CD14-positive monocyte (primary cell): Measurements from ENCODE around the gene SELENOM. TPM values are rescaled to one million over a fixed set of nuclear protein-coding genes. Genes with fewer than 3 reads are reported as not detected.

Experiments
- DNase-seq, 3 donors: peaks; one replicate each; pipeline ENCODE4 v3.0.0-alpha.2; 2011 to 2022
- H2AFZ ChIP-seq: 2 replicates; pipeline ENCODE4 v1.6.0; 2012; ENCODE audit warnings: mild to moderate bottlenecking, low read depth, low read length, inconsistent platforms; ENCODE audit not compliant: insufficient read depth, poor library complexity, severe bottlenecking
- H3K27ac ChIP-seq, 2 donors: 1 replicate in 1 of 2; 2 replicates in 1 of 2; pipeline ENCODE4 v1.5.1; 2012 to 2013; ENCODE audit warnings: low read length in 2 of 2, control low read depth in 1 of 2, inconsistent platforms in 1 of 2, low read depth in 1 of 2, mild to moderate bottlenecking in 1 of 2
- H3K27me3 ChIP-seq, 2 donors: one replicate each; pipeline versions ENCODE4 v1.6.0 to v1.6.1; 2011 to 2013; ENCODE audit warnings: low read length in 2 of 2; ENCODE audit not compliant: control insufficient read depth in 2 of 2, insufficient read depth in 2 of 2
- H3K36me3 ChIP-seq, 2 donors: replicated peaks in 1 of 2; 1 replicate in 1 of 2; 2 replicates in 1 of 2; pipeline versions ENCODE4 v1.5.1 to v1.6.1; 2012 to 2013; ENCODE audit warnings: low read length in 2 of 2, control low read depth in 1 of 2, inconsistent platforms in 1 of 2, mild to moderate bottlenecking in 1 of 2; ENCODE audit not compliant: insufficient read depth in 2 of 2, control insufficient read depth in 1 of 2
- H3K4me1 ChIP-seq, 2 donors: 1 replicate in 1 of 2; 2 replicates in 1 of 2; pipeline versions ENCODE4 v1.5.1 to v1.6.1; 2012 to 2013; ENCODE audit warnings: low read length in 2 of 2, control low read depth in 1 of 2, inconsistent platforms in 1 of 2, mild to moderate bottlenecking in 1 of 2, moderate library complexity in 1 of 2; ENCODE audit not compliant: insufficient read depth in 2 of 2, control insufficient read depth in 1 of 2
- H3K4me2 ChIP-seq: replicated peaks from 2 replicates; pipeline ENCODE3; 2012; ENCODE audit warnings: low read length, moderate library complexity, mild to moderate bottlenecking; ENCODE audit not compliant: poor library complexity, severe bottlenecking; ENCODE audit errors: extremely low read depth
- H3K4me3 ChIP-seq, 3 experiments: fragments of 200-600 bp in 1 of 3; sonication (generic) in 1 of 3; replicated peaks in 1 of 3; 1 replicate in 2 of 3; 2 replicates in 1 of 3; pipeline ENCODE4 v1.5.1; 2011 to 2013; ENCODE audit warnings: low read length in 3 of 3, mild to moderate bottlenecking in 3 of 3, control low read depth in 2 of 3, low read depth in 2 of 3, inconsistent platforms in 1 of 3, moderate library complexity in 1 of 3
- H3K79me2 ChIP-seq: 2 replicates; pipeline ENCODE4 v1.6.0; 2012; ENCODE audit warnings: mild to moderate bottlenecking, control low read depth, inconsistent platforms, low read length, moderate library complexity; ENCODE audit not compliant: insufficient read depth
- H3K9ac ChIP-seq: 2 replicates; pipeline ENCODE4 v1.6.0; 2017; ENCODE audit warnings: low read length, mild to moderate bottlenecking; ENCODE audit not compliant: insufficient read depth, poor library complexity, severe bottlenecking
- H3K9me3 ChIP-seq, 2 donors: replicated peaks in 1 of 2; 1 replicate in 1 of 2; 2 replicates in 1 of 2; pipeline versions ENCODE4 v1.5.1 to v1.6.1; 2012 to 2013; ENCODE audit warnings: low read length in 2 of 2, control low read depth in 1 of 2; ENCODE audit not compliant: control insufficient read depth in 1 of 2, insufficient read depth in 1 of 2
- H4K20me1 ChIP-seq: 2 replicates; pipeline ENCODE4 v1.6.0; 2012; ENCODE audit warnings: mild to moderate bottlenecking, low read length, control low read depth, moderate library complexity; ENCODE audit not compliant: insufficient read depth
- H3K27ac Mint-ChIP-seq, 7 donors: one replicate each; pipeline ENCODE4 v1.8.0; 2020; ENCODE audit warnings: mild to moderate bottlenecking in 7 of 7, mixed read lengths in 7 of 7, moderate library complexity in 6 of 7, inconsistent platforms in 2 of 7
- H3K27me3 Mint-ChIP-seq, 3 donors: one replicate each; pipeline ENCODE4 v1.8.0; 2021 to 2022; ENCODE audit warnings: low read depth in 3 of 3, mild to moderate bottlenecking in 3 of 3, mixed read lengths in 3 of 3, moderate library complexity in 3 of 3, inconsistent platforms in 1 of 3
- H3K36me3 Mint-ChIP-seq, 2 donors: one replicate each; pipeline ENCODE4 v1.8.0; 2020; ENCODE audit warnings: mixed read lengths in 2 of 2, inconsistent platforms in 1 of 2, mild to moderate bottlenecking in 1 of 2
- H3K4me1 Mint-ChIP-seq: one replicate; pipeline ENCODE4 v1.8.0; 2020; ENCODE audit warnings: mild to moderate bottlenecking, mixed read lengths
- H3K4me3 Mint-ChIP-seq, 2 donors: one replicate each; pipeline ENCODE4 v1.8.0; 2020; ENCODE audit warnings: mild to moderate bottlenecking in 2 of 2, mixed read lengths in 2 of 2, moderate library complexity in 1 of 2
- H3K9me3 Mint-ChIP-seq, 7 donors: one replicate each; pipeline ENCODE4 v1.8.0; 2020 to 2022; ENCODE audit warnings: mixed read lengths in 7 of 7, mild to moderate bottlenecking in 6 of 7, moderate library complexity in 6 of 7, inconsistent platforms in 2 of 7
- WGBS: methylation state at CpG from one replicate; pipeline ENCODE4 v1.1.5; 2013; ENCODE audit warnings: missing lambda C conversion rate; ENCODE audit not compliant: insufficient coverage; 5-methylcytosine and 5-hydroxymethylcytosine counted together
- intact Hi-C, 2 donors: fragments of 100-400 bp; cut with micrococcal nuclease; formaldehyde crosslinking; loops; one replicate each; pipeline versions ENCODE4 v1.15.0 to v1.15.1; 2023
- polyA plus RNA-seq, 3 donors: library from polyadenylated mRNA; depleted of rRNA in 1 of 3; unstranded in 2 of 3; stranded (reverse) in 1 of 3; fragments of 300-500 nt in 2 of 3; fragments of >200 nt in 1 of 3; fragmentation: Illumina TruSeq in 2 of 3; gene quantifications; 1 replicate in 2 of 3; 2 replicates in 1 of 3; pipeline ENCODE4 v1.2.3, GENCODE V29; 2012 to 2021
- TF ChIP-seq, protein P1 (sequence below): fragments of 200-600 bp; IDR thresholded peaks from one replicate; pipeline ENCODE4 v1.8.0; 2022; ENCODE audit warnings: antibody characterized with exemption, mild to moderate bottlenecking

The SELENOM gene
- polyA plus RNA-seq, 3 donors = 3.2 to 7.6 (median 3.4) TPM

DNA sequence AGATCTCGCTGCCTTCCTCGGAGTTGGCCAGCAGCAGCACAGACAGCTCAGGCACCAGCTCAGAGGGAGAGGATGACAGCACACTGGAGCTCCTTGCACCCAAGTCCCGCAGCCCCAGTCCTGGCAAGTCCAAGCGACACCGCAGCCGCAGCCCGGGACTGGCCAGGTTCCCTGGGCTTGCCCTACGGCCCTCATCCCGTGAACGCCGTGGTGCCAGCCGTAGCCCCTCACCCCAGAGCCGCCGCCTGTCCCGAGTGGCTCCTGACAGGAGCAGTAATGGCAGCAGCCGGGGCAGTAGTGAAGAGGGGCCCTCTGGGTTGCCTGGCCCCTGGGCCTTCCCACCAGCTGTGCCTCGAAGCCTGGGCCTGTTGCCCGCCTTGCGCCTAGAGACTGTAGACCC lies 26.5 kb upstream of the SELENOM start:
- H3K27ac Mint-ChIP-seq = no peak overlapping the region
- no peak for DNase-seq
- Histone ChIP-seq H3K4me2 (no peak overlapping the region), H3K9ac (no peak overlapping the region), H3K4me3 (no peak overlapping the region), H3K27me3 (no peaks in the 10 kb centered on the region), H2AFZ (no peak overlapping the region), H3K79me2 (no peaks in the 10 kb centered on the region), H3K9me3 (no peaks in the 10 kb centered on the region), H4K20me1 (no peaks in the 10 kb centered on the region), H3K4me1 (no peaks in the 10 kb centered on the region), H3K36me3 (no peaks in the 10 kb centered on the region), H3K27ac (no peak overlapping the region)
- no peaks in the 10 kb centered on the region for H3K9me3 Mint-ChIP-seq
- TF ChIP-seq, protein P1, sequence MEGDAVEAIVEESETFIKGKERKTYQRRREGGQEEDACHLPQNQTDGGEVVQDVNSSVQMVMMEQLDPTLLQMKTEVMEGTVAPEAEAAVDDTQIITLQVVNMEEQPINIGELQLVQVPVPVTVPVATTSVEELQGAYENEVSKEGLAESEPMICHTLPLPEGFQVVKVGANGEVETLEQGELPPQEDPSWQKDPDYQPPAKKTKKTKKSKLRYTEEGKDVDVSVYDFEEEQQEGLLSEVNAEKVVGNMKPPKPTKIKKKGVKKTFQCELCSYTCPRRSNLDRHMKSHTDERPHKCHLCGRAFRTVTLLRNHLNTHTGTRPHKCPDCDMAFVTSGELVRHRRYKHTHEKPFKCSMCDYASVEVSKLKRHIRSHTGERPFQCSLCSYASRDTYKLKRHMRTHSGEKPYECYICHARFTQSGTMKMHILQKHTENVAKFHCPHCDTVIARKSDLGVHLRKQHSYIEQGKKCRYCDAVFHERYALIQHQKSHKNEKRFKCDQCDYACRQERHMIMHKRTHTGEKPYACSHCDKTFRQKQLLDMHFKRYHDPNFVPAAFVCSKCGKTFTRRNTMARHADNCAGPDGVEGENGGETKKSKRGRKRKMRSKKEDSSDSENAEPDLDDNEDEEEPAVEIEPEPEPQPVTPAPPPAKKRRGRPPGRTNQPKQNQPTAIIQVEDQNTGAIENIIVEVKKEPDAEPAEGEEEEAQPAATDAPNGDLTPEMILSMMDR = no peak
- peaks cover 1% of the 10 kb centered on the region for H3K4me1 Mint-ChIP-seq
- intact Hi-C loops = no loop called here
- H3K4me3 Mint-ChIP-seq = no peak overlapping the region
- H3K36me3 Mint-ChIP-seq = no peaks in the 10 kb centered on the region
- 98% methylated on average over 19 of the region's 19 CpGs for WGBS
- peaks cover 0 to 3% (median 2%) of the 10 kb centered on the region in 3 donors for H3K27me3 Mint-ChIP-seq

DNA sequence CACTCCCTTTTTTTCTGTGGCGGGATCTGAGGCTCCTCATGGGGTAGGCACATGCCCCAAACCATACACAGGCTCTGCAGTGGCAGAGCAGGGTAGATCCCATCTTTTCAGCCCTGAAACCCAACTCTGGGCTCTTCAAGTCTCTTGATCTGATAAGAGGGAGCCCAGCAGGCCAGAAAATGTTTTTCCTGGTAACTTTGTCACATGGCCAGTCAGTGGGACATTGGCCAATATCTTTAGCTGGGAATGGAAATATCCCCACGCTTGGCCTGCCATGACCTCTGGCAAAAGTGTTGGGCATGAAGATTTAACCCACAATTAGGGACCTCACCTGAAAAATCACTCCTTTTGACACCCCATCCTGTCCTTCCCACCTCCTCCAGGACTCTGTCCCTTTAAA lies 23.5 kb upstream of the SELENOM start:
- H3K4me1 Mint-ChIP-seq = peaks cover 8% of the 10 kb centered on the region
- H3K9me3 Mint-ChIP-seq = peaks cover 0 to 2% (median 0%) of the 10 kb centered on the region in 7 donors
- no peak overlapping the region for H3K4me3 ChIP-seq
- intact Hi-C loops = no loop called here
- H3K4me3 Mint-ChIP-seq = no peak overlapping the region
- H4K20me1 ChIP-seq = no peaks in the 10 kb centered on the region
- DNase-seq = no peak
- H3K9me3 ChIP-seq = no peaks in the 10 kb centered on the region
- no peak overlapping the region for H2AFZ ChIP-seq
- no peak overlapping the region for H3K27ac ChIP-seq
- no peak overlapping the region for H3K9ac ChIP-seq
- no peak overlapping the region for H3K27ac Mint-ChIP-seq
- peaks cover 6 to 7% of the 10 kb centered on the region in 2 donors for H3K4me1 ChIP-seq
- no peaks in the 10 kb centered on the region for H3K36me3 Mint-ChIP-seq
- no peaks in the 10 kb centered on the region for H3K79me2 ChIP-seq
- H3K27me3 ChIP-seq = no peaks in the 10 kb centered on the region
- no peaks in the 10 kb centered on the region for H3K36me3 ChIP-seq
- peaks cover 0 to 3% (median 1%) of the 10 kb centered on the region in 3 donors for H3K27me3 Mint-ChIP-seq
- TF ChIP-seq, protein P1 = no peak
- WGBS = 84% methylated on average over 2 of the region's 2 CpGs
- no peak overlapping the region for H3K4me2 ChIP-seq
